OCI-LY3 (cell line): ENCODE measurements around the gene ZNF618.

Source experiments
- EZH2phosphoT487 ChIP-seq: fragments of 200-600 bp; shearing (Covaris generic); IDR thresholded peaks from 2 replicates; pipeline ENCODE4 v1.6.1; 2018; ENCODE audit warnings: antibody characterized with exemption, mixed run types, low read depth
- TF ChIP-seq, protein P1 (sequence below): fragments of 200-600, 300-600 bp; sonication (generic); IDR thresholded peaks from 2 replicates; pipeline ENCODE4 v1.5.1; 2014; ENCODE audit warnings: antibody characterized with exemption, low read length, low read depth

GRCh38 chr9:113903514-113904077 lies 27.5 kb downstream of the ZNF618 start:
- TF ChIP-seq, protein P1, sequence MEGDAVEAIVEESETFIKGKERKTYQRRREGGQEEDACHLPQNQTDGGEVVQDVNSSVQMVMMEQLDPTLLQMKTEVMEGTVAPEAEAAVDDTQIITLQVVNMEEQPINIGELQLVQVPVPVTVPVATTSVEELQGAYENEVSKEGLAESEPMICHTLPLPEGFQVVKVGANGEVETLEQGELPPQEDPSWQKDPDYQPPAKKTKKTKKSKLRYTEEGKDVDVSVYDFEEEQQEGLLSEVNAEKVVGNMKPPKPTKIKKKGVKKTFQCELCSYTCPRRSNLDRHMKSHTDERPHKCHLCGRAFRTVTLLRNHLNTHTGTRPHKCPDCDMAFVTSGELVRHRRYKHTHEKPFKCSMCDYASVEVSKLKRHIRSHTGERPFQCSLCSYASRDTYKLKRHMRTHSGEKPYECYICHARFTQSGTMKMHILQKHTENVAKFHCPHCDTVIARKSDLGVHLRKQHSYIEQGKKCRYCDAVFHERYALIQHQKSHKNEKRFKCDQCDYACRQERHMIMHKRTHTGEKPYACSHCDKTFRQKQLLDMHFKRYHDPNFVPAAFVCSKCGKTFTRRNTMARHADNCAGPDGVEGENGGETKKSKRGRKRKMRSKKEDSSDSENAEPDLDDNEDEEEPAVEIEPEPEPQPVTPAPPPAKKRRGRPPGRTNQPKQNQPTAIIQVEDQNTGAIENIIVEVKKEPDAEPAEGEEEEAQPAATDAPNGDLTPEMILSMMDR, result no peak
- TF ChIP-seq EZH2phosphoT487, result no peak
